HG02623 (cell line): Measurements from ENCODE around the gene TMEM53.

Experiments used
- ATAC-seq: cut with Tn5 transposase; IDR thresholded peaks from one replicate; pipeline ENCODE4 v1.9.1; 2021; ENCODE audit warnings: moderate library complexity; ENCODE audit not compliant: unreplicated experiment

TMEM53 gene

DNA sequence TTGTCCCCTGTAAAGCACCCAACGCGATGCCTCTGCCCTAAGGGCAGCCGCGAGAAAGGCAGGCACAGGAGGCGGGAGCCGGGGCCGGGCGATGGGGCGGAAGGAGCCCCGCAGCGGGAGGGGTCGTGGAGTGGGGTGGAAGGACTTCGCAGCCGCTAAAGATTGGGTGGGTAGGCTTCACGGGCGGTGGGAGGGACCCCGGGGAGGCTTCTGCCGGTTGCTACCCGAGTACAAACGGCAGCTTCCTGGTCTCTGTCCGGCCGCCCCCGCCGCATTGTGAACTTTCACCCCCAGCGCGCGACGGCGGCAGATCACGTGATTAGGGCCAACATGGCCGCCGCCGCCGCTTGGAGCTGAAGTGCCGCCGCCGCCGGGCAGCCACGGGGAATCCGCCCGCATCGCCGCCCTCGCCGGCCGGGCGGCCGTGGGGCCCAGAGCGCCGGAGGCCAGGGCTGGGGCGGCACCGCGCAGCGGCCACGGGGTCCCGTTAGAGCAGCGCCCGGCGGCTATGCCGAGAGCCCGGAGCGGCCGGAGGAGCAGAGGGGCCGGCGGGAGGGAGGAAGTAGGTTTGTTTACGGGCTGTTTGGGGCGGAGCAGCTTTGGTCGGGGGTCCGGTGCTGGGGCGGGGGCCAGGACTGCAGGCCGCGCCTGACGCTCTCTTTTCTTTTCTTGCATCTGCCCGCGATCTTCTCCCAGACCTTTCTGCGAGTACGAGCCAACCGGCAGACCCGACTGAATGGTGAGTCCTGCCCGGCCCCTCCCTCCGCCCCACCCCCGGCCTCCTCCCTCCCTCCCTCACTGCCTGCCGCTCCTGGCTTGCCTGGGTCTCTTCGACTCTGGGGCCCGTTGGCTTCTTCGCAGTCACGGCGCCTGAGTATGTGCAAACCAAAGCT lies 42.4 kb downstream of the TMEM53 start:
- peak; percentile 66 for ATAC-seq

GRCh38 chr1:44631333-44631646 lies 43.0 kb downstream of the TMEM53 start:
- peak; percentile 2 for ATAC-seq

- ATAC-seq = no peak
Observed at GRCh38 chr1:44630116-44630515, 44.2 kb downstream of the TMEM53 start.

DNA sequence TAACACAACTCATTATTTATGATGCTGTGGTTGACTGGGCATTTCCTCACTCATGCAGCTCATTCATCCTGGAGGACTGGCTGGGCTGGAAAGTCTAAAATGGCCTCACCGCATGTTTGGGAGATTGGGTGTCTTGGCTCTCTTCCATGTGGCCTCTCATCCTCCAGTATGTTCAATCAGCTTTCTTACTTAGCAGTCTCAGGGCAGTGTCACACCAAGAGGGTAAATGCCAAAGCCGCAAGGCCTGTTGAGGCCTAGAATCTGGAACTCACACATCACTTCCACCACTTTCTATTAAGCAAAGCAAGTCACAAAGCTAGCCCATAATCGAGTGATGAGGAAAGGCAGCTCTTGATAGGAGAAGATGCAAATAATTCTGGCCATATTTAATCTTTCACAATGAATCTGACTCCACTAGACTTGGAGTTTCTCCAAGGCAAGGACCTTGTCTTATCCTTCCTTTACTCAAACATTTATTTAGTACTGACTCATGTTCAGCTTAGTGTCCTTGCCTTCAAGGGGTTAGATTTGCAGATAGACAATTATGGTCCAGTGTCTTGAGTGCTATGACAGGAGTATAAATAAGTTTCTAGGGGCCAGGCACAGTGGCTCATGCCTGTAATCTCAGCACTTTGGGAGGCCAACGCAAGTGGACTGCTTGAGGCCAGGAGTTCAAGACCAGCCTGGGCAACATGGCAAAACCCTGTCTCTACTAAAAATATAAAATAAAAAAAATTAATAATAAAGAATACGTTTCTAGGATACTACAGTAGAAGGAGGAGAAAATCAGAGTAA lies 45.1 kb downstream of the TMEM53 start:
- ATAC-seq = no peak

DNA sequence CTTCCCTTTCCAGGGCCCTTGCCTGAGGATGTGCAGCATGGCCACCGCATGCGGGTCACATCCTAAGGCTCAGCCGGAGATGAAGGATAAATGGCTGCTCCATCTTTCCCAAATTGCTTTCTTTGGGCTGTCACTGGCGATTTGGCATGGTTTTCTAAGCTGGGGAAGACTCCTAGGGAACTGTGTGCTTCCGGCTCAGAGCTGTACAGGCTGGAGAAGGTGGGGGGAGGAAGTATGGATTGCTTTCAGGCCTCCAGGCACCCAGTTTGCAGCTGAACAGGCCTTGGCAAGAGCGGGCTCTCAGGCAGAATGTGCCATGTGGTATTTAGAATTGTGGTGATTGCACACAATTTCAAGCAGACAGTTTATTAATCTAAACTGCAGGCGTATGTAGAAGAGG lies 48.9 kb downstream of the TMEM53 start:
- no peak for ATAC-seq

DNA sequence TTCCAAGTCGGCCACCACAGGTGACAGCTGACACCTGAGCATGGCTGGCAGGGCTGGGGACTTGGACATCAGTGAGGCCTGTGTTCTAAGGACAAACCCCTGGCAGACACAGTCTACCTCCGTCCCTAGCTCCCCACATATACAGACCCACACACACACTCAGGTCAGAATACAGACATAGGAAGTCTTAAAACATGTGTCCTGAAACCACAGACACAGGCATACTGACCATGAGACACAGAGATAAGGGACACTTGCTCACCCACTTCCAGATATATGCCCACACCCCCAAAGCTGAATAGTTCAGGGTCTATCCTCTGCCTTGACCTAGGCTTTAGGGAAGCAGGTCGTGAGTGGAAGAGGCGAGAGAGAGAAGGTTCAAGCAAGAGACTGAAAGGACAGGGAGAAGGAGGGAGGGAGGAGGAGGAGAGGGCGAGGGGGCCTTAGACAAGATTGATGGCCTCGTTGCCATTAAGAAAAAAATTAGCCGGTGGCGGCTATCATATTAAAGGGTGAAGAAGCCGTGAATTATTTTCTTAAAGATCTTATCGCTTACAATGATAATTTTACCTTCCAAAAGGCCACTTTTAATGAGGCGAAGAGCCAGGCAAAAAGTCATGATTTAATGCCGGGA lies 49.9 kb downstream of the TMEM53 start:
- no peak for ATAC-seq

GRCh38 chr1:44621841-44622286 lies 52.4 kb downstream of the TMEM53 start:
- no peak for ATAC-seq

DNA sequence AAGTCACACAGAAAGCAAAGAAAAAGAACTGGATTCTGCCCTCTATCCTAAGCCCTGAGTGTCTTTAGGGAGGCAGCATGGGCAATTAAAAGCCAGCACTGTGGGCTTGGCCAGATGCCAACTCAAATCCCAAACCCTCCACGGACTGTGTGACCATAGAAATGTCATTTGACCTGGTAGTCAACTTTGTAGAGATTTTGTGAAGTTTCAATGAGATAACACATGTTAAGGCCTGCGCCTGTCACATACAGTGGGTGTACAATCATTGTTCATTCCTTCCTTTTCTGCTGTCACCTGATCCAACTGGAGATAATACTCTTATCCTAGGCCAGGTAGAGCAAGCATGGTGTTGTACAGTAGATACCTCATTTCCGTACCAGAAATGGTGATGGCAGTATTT lies 54.2 kb downstream of the TMEM53 start:
- ATAC-seq = no peak

- no peak for ATAC-seq
Observed at GRCh38 chr1:44619261-44619900, 54.9 kb downstream of the TMEM53 start.

GRCh38 chr1:44617703-44618029 lies 56.6 kb downstream of the TMEM53 start:
- ATAC-seq = no peak

- no peak for ATAC-seq
Observed at GRCh38 chr1:44616991-44617702, 57.1 kb downstream of the TMEM53 start.

- ATAC-seq = no peak
Observed at GRCh38 chr1:44616284-44616990, 57.8 kb downstream of the TMEM53 start.

GRCh38 chr1:44613941-44614340 lies 60.3 kb downstream of the TMEM53 start:
- no peak for ATAC-seq

DNA sequence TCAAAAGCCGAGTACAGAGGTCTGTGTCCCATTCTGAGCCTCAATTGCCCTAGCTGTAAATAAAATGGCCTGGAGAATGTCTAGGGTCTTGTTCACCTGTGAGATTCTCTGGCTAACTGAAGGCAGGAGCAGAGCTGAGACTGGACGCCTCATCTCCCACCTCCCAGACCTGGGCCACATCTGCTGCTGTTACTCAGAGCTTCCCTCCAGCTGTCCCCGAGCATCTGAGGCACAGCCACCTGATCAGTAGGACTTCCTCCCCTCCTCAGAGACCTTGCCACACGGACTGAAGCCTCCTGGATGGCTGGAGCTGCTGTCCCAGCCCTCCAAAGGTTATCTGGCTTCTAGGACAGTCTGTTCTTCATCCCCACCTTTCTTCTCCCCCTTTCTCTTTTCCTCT lies 62.4 kb downstream of the TMEM53 start:
- no peak for ATAC-seq

GRCh38 chr1:44611419-44611818 lies 62.9 kb downstream of the TMEM53 start:
- no peak for ATAC-seq

GRCh38 chr1:44610527-44611148 lies 63.6 kb downstream of the TMEM53 start:
- no peak for ATAC-seq

DNA sequence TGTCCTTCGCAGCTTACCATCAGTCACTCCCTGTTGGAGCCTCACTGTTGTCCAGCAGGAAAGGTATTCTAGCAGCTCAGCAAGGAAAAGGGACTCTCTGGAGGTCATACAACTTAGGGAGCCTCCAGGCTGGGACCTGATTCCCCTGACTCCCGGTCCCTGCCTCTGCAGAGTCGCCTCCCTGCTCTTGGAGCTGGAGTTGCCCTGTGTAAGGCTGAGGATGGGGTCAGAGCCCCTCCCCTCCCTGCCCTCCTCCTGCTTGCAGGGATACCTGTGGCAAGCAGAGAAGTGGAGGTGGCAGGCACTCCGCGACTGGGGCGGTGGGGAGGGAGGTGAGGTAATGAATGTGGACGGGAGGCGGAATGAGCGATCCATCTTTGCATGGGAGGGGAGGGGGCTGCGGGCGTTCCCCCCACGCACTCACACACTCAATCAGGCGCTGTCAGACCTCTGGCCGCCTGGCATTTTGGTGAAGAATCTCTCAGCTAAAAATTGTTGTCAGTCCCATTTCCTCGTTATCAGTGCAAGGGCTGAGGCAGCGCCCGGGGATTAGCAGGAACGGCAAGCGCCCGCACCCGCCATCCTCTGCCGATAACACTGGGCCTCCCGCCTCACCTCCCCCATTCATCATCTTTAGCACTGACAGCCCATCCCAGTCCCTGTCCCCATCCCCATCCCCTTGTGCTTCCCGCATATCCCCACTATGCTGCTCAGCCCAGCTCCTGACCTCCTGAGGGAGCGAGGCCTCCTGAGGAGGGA lies 64.3 kb downstream of the TMEM53 start:
- ATAC-seq = no peak

GRCh38 chr1:44609412-44609767 lies 64.9 kb downstream of the TMEM53 start:
- no peak for ATAC-seq

- ATAC-seq = no peak
Observed at GRCh38 chr1:44608141-44608540, 66.1 kb downstream of the TMEM53 start.
